ENCODE data around the gene LCN15. TPM values are rescaled to one million over a fixed set of nuclear protein-coding genes. Genes with fewer than 3 reads are reported as not detected.

Gene LCN15
- total and polyA plus RNA-seq, 2 of the 13 experiments (the other 11 are each of a cell fraction or from before 2014, with no cell fraction given): 1.3 to 53.7 TPM

GRCh38 chr9:136728080-136728547 is 36.2 kb downstream of the LCN15 start (continued):
- TF ChIP-seq ATF4 (CRISPR knock-in tag; IDR thresholded peaks at IDR 0.05) (0 out of 4 replicates have a peak, but pooled peaks of 1 of the 2 experiments have one; percentile 42), ZNF678 (CRISPR knock-in tag; IDR thresholded peaks at IDR 0.05) (0 out of 2 replicates have a peak, but pooled peaks have one; percentile 7), ZNF382 (CRISPR knock-in tag; IDR thresholded peaks at IDR 0.05; ENCODE audit: borderline replicate concordance) (no peak), ZNF576 (CRISPR knock-in tag; IDR thresholded peaks at IDR 0.05) (no peak), ATF1 (CRISPR knock-in tag; IDR thresholded peaks at IDR 0.05) (no peak), MXI1 (IDR thresholded peaks at IDR 0.05; ENCODE audit: borderline replicate concordance, low read depth, low read length) (peak; percentile 95; the same call in 1 of the 3 replicates), ZNF281 (CRISPR knock-in tag; IDR thresholded peaks at IDR 0.05; ENCODE audit: borderline replicate concordance) (no peak), AKAP8 (CRISPR knock-in tag; IDR thresholded peaks at IDR 0.05) (peak; percentile 89), TFE3 (CRISPR knock-in tag; IDR thresholded peaks at IDR 0.05) (peak; percentile 77), ELF1 (CRISPR knock-in tag; IDR thresholded peaks at IDR 0.05) (peak; percentile 66), NFKB2 (CRISPR knock-in tag; IDR thresholded peaks at IDR 0.05; ENCODE audit: borderline replicate concordance) (peak; percentile 66), MEF2D (CRISPR knock-in tag; IDR thresholded peaks at IDR 0.05) (no peak; the same call in 1 of the 2 replicates), MBD4 (IDR thresholded peaks at IDR 0.05; ENCODE audit: borderline replicate concordance, low read length) (no peak), ZNF329 (CRISPR knock-in tag; IDR thresholded peaks at IDR 0.05; ENCODE audit: low read depth) (peak; percentile 93), SMARCE1 (IDR thresholded peaks at IDR 0.05; ENCODE audit: borderline replicate concordance) (no peak), CEBPG (CRISPR knock-in tag; IDR thresholded peaks at IDR 0.05) (no peak), SIX4 (CRISPR knock-in tag; IDR thresholded peaks at IDR 0.05) (peak; percentile 20; the same call in 1 of the 2 replicates), RELA (CRISPR knock-in tag; IDR thresholded peaks at IDR 0.05) (no peak), HNRNPH1 (optimal IDR thresholded peaks at IDR 0.05; ENCODE audit: low read depth, low read length) (no peak)
